ENCODE results near the gene INPP1. TPM values are rescaled to one million over a fixed set of nuclear protein-coding genes. Genes with fewer than 3 reads are reported as not detected.
A peak's percentile ranks its signal among the peaks of the same experiment; 100 is the strongest.

The INPP1 gene
- total and polyA plus RNA-seq, 2 experiments from 2014 or later: 13.0 to 16.1 TPM

DNA sequence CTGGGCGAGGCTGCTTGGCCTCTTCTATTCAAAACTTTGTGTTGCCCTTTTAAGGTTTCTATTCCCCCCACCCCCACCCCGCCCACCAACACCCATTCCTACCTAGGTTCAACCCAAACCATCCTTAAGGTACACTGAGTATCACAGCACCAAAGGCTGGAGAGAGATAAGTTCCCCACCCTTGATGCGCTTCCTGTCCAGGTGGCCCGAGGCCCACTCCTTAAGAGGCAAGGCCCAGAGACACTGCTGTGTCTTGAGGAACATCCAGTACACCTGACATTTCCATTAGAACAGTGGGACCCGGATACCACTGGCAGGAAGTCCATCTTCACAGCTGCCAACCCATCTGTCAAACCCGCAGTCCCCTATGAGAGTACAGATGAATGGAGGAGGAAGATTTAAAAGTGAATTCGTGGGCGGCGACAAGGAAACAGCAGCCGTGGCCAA lies 277 bp upstream of the INPP1 start:
- WGBS (ENCODE audit: low lambda C conversion rate, missing lambda C conversion rate): 47% methylated on average over 10 of the region's 10 CpGs
- H3K27ac ChIP-seq: peak overlapping the region; percentile 96
- DNase-seq (ENCODE audit: low spot score): no peak
- TF ChIP-seq, protein P1, sequence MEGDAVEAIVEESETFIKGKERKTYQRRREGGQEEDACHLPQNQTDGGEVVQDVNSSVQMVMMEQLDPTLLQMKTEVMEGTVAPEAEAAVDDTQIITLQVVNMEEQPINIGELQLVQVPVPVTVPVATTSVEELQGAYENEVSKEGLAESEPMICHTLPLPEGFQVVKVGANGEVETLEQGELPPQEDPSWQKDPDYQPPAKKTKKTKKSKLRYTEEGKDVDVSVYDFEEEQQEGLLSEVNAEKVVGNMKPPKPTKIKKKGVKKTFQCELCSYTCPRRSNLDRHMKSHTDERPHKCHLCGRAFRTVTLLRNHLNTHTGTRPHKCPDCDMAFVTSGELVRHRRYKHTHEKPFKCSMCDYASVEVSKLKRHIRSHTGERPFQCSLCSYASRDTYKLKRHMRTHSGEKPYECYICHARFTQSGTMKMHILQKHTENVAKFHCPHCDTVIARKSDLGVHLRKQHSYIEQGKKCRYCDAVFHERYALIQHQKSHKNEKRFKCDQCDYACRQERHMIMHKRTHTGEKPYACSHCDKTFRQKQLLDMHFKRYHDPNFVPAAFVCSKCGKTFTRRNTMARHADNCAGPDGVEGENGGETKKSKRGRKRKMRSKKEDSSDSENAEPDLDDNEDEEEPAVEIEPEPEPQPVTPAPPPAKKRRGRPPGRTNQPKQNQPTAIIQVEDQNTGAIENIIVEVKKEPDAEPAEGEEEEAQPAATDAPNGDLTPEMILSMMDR (IDR thresholded peaks at IDR 0.05; ENCODE audit: poor library complexity): no peak
- TF ChIP-seq EZH2phosphoT487 (IDR thresholded peaks at IDR 0.05; ENCODE audit: low read depth, severe bottlenecking, unreplicated experiment) (no peak), EZH2 (IDR thresholded peaks at IDR 0.05; ENCODE audit: borderline replicate concordance) (no peak)
- H3K9me2 ChIP-seq (replicated peaks; ENCODE audit: insufficient read depth): no peaks in the 10 kb centered on the region
- H4K20me1 ChIP-seq (ENCODE audit: insufficient read depth, poor library complexity, severe bottlenecking): no peaks in the 10 kb centered on the region
- H3K27me3 ChIP-seq: no peaks in the 10 kb centered on the region
- peak overlapping the region; percentile 91 for H3K4me2 ChIP-seq
- no peaks in the 10 kb centered on the region for H3K36me3 ChIP-seq (replicated peaks; ENCODE audit: insufficient read depth, low read depth)
- H3K4me1 ChIP-seq (ENCODE audit: insufficient read depth): no peaks in the 10 kb centered on the region
- peak overlapping the region; percentile 97 for H2AFZ ChIP-seq
- H3K9me3 ChIP-seq (ENCODE audit: low read depth): no peaks in the 10 kb centered on the region
- peaks cover 29% of the 10 kb centered on the region for H3K79me2 ChIP-seq
- peak overlapping the region; percentile 64 for H3K4me3 ChIP-seq

DNA sequence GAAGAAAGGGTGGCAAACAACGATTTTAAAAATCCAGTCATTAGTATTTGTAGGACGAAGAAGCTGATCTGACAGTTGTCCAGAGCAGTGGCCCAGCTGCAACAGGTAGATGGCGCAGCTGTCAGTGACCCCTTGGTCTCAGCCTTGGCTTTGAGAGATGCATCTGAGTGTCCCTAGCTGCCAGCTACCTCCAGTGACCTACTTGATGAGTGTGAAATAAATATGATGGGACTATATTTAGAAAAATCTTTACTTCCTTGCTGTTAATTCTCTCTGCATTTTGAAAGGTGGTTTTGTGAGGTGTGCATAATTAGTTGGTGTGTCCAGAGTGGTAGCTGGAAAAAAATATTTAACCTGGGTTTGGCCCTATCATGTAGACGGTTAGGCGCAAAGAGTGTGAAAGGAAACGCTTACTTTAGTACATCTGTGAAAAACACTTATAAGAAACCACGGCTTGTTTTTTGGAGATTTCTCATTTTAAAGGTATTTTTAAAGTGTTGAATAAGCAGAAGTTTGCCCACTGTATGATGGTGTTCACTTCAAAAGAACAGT lies 963 bp downstream of the INPP1 start:
- Histone ChIP-seq H3K79me2 (peaks cover 36% of the 10 kb centered on the region), H3K9me3 (ENCODE audit: low read depth) (no peaks in the 10 kb centered on the region), H3K4me3 (peak overlapping the region; percentile 64), H3K27ac (peak overlapping the region; percentile 96), H4K20me1 (ENCODE audit: insufficient read depth, poor library complexity, severe bottlenecking) (no peaks in the 10 kb centered on the region), H2AFZ (peak overlapping the region; percentile 97), H3K36me3 (replicated peaks; ENCODE audit: insufficient read depth, low read depth) (no peaks in the 10 kb centered on the region), H3K9me2 (replicated peaks; ENCODE audit: insufficient read depth) (no peaks in the 10 kb centered on the region), H3K4me1 (ENCODE audit: insufficient read depth) (no peaks in the 10 kb centered on the region), H3K4me2 (peak overlapping the region; percentile 91), H3K27me3 (no peaks in the 10 kb centered on the region)
- WGBS (ENCODE audit: low lambda C conversion rate, missing lambda C conversion rate): 38% methylated on average over 7 of the region's 7 CpGs
- DNase-seq (ENCODE audit: low spot score): peak; percentile 69
- TF ChIP-seq, protein P1 (IDR thresholded peaks at IDR 0.05; ENCODE audit: poor library complexity): peak; percentile 49
- no peak for TF ChIP-seq EZH2phosphoT487 (IDR thresholded peaks at IDR 0.05; ENCODE audit: low read depth, severe bottlenecking, unreplicated experiment)

DNA sequence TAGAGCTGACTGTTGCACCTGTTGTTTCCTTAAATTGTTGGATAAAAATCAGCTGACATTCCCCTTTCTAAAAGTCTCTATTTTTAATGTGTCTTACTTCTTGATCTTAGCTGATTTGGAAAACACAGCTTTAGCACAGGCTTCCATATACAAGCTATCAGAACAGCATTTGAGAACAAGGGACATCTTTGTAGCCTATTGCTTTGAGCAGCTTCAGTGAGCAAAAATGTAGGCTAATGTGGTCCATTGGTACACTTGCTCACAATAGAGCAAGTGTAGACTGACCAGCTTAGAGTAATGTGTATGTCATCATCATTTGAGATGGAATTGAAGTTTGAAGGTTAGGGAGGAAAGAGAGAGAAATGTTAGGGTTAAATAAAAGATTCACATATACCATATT lies 7.0 kb downstream of the INPP1 start:
- no peak overlapping the region for H3K4me3 ChIP-seq
- H3K79me2 ChIP-seq: peaks cover 45% of the 10 kb centered on the region
- peaks cover 5% of the 10 kb centered on the region for H3K4me1 ChIP-seq (ENCODE audit: insufficient read depth)
- H3K4me2 ChIP-seq: no peak overlapping the region
- no peaks in the 10 kb centered on the region for H3K27me3 ChIP-seq
- no peaks in the 10 kb centered on the region for H3K36me3 ChIP-seq (replicated peaks; ENCODE audit: insufficient read depth, low read depth)
- H3K9me2 ChIP-seq (replicated peaks; ENCODE audit: insufficient read depth): no peaks in the 10 kb centered on the region
- H3K27ac ChIP-seq: no peak overlapping the region
- no peaks in the 10 kb centered on the region for H3K9me3 ChIP-seq (ENCODE audit: low read depth)
- TF ChIP-seq, protein P1 (IDR thresholded peaks at IDR 0.05; ENCODE audit: poor library complexity): no peak
- H2AFZ ChIP-seq: no peak overlapping the region
- DNase-seq (ENCODE audit: low spot score): no peak
- no peaks in the 10 kb centered on the region for H4K20me1 ChIP-seq (ENCODE audit: insufficient read depth, poor library complexity, severe bottlenecking)

DNA sequence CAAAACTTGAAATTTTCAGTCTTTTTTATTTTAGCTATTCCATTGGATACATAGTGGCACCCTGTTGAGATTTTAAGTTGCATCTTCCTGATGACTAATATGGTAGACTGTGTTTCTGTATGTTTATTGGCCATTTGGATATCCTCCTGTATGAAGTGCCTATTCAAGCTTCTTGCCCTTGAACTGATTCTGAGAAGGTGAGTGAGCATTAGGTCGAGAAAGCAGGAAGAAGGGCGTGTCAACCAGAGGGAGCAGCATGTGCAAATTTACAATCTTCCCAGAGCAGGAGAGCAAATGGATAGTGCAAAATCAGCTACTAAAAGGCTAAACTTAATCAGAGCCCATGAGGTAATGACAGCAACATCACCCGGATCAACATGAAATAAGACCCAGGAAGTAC lies 8.6 kb downstream of the INPP1 start:
- no peak for DNase-seq (ENCODE audit: low spot score)
- H3K9me3 ChIP-seq (ENCODE audit: low read depth): no peaks in the 10 kb centered on the region
- H3K4me1 ChIP-seq (ENCODE audit: insufficient read depth): peaks cover 5% of the 10 kb centered on the region
- no peak overlapping the region for H3K4me3 ChIP-seq
- TF ChIP-seq, protein P1 (IDR thresholded peaks at IDR 0.05; ENCODE audit: poor library complexity): no peak
- TF ChIP-seq EZH2phosphoT487 (IDR thresholded peaks at IDR 0.05; ENCODE audit: low read depth, severe bottlenecking, unreplicated experiment): no peak
- TF ChIP-seq EZH2 (IDR thresholded peaks at IDR 0.05; ENCODE audit: borderline replicate concordance): no peak
- no peak overlapping the region for H3K4me2 ChIP-seq
- H2AFZ ChIP-seq: no peak overlapping the region
- no peaks in the 10 kb centered on the region for H3K36me3 ChIP-seq (replicated peaks; ENCODE audit: insufficient read depth, low read depth)
- no peaks in the 10 kb centered on the region for H3K9me2 ChIP-seq (replicated peaks; ENCODE audit: insufficient read depth)
- H3K27me3 ChIP-seq: no peaks in the 10 kb centered on the region
- WGBS (ENCODE audit: low lambda C conversion rate, missing lambda C conversion rate): 79% methylated on average over 3 of the region's 3 CpGs
- H3K27ac ChIP-seq: no peak overlapping the region
- H3K79me2 ChIP-seq: peaks cover 32% of the 10 kb centered on the region
- no peaks in the 10 kb centered on the region for H4K20me1 ChIP-seq (ENCODE audit: insufficient read depth, poor library complexity, severe bottlenecking)
